ENCODE measurements around the gene NDUFA11. TPM values are rescaled to one million over a fixed set of nuclear protein-coding genes. Genes with fewer than 3 reads are reported as not detected.
"Not testable (repeated sequence)": the region's sequence is repeated elsewhere in the genome, so short reads cannot be mapped to it uniquely, and the experiment has no call there.

Gene NDUFA11
- total RNA-seq, 1 donor from 2014 or later = 590 TPM

DNA sequence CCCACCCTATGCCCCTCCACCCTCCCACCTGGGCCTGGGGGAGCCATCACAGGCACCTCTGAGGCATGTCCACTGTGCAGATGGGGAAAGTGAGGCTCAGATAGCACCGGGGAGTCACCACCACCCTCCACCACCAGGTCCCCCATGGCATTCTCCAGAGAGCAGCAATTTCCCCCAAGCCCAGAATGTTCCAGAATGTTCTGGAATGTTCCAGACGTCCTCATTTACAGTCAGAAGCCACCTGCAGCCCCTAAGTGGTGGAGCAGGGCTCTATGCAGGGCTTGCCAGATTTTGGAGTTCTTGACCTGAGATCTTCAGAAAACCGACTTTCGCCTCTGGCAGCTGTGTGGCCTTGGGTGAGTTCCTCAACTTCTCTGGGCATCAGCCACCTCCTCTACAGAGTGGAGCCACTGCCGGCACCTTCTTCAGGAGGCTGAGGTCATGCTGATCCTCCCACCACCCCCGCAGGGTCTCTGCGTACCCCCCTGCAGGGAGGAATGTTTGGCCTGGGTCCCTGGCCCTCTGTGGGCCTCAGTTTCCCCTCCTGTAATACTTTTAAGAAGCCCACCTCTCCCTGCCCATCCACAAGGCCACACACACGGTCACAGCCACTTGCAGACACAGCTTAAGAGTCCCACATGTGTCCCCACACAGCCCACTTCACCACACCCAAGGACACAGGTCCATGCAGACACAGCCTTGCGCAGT lies 39.4 kb downstream of the NDUFA11 start:
- TF ChIP-seq, protein P1, sequence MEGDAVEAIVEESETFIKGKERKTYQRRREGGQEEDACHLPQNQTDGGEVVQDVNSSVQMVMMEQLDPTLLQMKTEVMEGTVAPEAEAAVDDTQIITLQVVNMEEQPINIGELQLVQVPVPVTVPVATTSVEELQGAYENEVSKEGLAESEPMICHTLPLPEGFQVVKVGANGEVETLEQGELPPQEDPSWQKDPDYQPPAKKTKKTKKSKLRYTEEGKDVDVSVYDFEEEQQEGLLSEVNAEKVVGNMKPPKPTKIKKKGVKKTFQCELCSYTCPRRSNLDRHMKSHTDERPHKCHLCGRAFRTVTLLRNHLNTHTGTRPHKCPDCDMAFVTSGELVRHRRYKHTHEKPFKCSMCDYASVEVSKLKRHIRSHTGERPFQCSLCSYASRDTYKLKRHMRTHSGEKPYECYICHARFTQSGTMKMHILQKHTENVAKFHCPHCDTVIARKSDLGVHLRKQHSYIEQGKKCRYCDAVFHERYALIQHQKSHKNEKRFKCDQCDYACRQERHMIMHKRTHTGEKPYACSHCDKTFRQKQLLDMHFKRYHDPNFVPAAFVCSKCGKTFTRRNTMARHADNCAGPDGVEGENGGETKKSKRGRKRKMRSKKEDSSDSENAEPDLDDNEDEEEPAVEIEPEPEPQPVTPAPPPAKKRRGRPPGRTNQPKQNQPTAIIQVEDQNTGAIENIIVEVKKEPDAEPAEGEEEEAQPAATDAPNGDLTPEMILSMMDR (IDR thresholded peaks at IDR 0.05; ENCODE audit: borderline replicate concordance) = no peak
- Histone ChIP-seq H3K9me3 (replicated peaks) (no peaks in the 10 kb centered on the region), H3K27ac (replicated peaks) (no peak overlapping the region), H3K36me3 (no peaks in the 10 kb centered on the region), H3K27me3 (ENCODE audit: low read depth) (peaks cover 24% of the 10 kb centered on the region), H3K4me1 (no peaks in the 10 kb centered on the region), H3K4me3 (no peak overlapping the region)
- intact Hi-C loops (cut with micrococcal nuclease) = no loop called here
- DNase-seq = no peak

DNA sequence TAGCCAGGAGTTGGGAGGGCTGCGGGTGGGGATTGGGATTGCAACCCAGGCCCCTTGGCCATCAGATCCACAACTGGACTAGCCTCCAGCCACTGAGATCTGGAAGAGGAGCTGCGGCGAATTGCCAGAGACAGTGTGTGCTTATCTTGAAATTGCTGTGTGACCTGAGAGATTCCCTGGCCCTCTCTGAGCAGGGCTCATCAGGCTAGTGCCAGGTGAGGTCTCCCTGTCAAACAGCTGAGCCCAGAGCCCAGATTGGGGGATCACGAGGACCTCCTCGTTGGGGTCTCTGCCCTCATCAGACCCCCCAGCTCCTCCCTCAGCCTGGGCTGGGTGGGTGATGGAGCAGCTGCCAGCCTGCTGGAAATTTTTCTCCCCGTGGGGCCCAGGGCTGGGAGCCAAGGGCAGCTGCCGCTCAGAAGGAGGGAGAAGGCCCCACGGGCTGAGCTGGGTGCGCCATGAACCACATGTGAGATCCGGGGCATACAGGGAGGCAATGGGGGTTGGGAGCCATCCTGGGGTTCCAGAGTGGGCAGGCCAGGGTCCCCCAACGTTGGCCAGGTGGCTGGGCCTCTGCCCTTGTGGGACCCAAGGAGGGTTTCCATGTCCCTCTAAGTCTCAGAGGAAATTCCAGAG lies 40.4 kb downstream of the NDUFA11 start:
- Histone ChIP-seq H3K27me3 (ENCODE audit: low read depth) (peaks cover 24% of the 10 kb centered on the region), H3K9me3 (replicated peaks) (no peaks in the 10 kb centered on the region), H3K4me3 (no peak overlapping the region), H3K36me3 (no peaks in the 10 kb centered on the region), H3K27ac (replicated peaks) (no peak overlapping the region), H3K4me1 (no peaks in the 10 kb centered on the region)
- TF ChIP-seq, protein P1 (IDR thresholded peaks at IDR 0.05; ENCODE audit: borderline replicate concordance) = no peak
- intact Hi-C loops (cut with micrococcal nuclease) = no loop called here
- no peak for DNase-seq

DNA sequence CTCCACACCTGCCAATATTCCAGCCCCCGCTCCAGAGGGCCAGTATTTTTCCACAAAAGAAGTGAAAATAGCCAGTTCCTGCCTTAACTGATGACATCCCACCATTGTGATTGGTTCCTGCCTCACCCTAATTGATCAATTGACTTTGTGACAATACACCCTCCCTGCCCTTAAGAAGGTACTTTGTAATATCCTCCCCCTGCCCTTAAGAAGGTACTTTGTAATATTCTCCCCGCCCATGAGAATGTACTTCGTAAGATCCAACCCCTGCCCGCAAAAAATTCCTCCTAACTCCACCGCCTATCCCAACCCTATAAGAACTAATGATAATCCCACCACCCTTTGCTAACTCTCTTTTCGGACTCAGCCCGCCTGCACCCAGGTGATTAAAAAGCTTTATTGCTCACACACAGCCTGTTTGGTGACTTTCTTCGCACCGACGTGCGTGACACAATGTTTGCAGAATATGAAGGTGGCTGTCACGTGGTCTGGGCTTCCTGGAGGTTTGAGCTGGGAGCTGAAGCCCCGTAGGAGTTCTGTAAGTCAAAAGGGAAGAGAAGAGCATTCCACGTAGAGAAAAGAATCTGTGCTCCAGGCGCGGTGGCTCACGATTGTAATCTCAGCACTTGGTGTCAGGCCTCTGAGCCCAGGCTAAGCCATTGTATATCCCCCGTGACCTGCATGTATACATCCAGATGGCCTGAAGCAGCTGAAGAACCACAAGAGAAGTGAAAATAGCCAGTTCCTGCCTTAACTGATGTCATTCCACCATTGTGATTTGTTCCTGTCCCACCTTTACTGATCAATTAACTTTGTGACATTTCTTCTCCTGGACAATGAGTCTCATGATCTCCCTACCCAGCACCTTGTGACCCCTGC lies 46.1 kb downstream of the NDUFA11 start:
- Histone ChIP-seq H3K27ac (replicated peaks) (no peak overlapping the region), H3K9me3 (replicated peaks) (no peaks in the 10 kb centered on the region), H3K4me1 (no peaks in the 10 kb centered on the region), H3K27me3 (ENCODE audit: low read depth) (peaks cover 6% of the 10 kb centered on the region), H3K4me3 (no peak overlapping the region), H3K36me3 (no peaks in the 10 kb centered on the region)
- TF ChIP-seq, protein P1 (IDR thresholded peaks at IDR 0.05; ENCODE audit: borderline replicate concordance) = no peak
- DNase-seq = no peak
- intact Hi-C loops (cut with micrococcal nuclease) = no loop called here

DNA sequence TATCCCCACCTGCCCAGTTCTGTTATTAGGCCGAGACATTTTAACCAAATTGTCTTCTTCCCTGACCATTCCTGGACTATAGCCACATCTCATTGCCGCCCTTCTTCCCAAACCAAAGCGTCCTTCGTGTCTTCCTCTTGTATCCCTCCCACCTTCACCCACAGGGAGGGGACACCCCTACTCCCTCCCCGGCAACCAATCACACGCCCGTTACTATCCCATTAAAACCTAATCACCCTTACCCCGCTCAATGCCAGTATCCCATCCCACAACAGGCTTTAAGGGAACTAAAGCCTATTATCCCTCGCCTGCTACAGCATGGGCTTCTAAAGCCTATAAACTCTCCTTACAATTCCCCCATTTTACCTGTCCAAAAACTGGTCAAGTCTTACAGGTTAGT lies 48.4 kb downstream of the NDUFA11 start:
- H3K4me1 ChIP-seq; DNase-seq; H3K27ac ChIP-seq (replicated peaks); H3K9me3 ChIP-seq (replicated peaks); H3K4me3 ChIP-seq; H3K36me3 ChIP-seq; H3K27me3 ChIP-seq (ENCODE audit: low read depth); intact Hi-C loops (cut with micrococcal nuclease): not testable (repeated sequence)

DNA sequence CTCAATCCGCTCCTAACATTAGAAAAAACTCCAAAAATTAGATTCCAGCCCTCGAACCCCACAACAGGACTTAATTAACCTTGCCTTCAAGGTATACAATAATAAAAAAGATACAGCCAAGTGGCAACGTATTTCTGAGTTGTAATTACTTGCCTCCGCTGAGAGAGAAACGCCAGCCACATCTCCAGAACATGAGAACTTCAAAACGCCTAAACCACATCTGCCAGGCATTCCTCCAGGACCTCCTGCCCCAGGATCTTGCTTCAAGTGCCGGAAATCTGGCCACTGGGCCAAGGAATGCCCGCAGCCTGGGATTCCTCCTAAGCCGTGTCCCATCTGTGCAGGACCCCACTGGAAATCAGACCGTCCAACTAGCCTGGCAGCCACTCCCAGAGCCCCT lies 49.5 kb downstream of the NDUFA11 start:
- DNase-seq; H3K9me3 ChIP-seq (replicated peaks); H3K36me3 ChIP-seq; H3K4me3 ChIP-seq; H3K27ac ChIP-seq (replicated peaks); H3K27me3 ChIP-seq (ENCODE audit: low read depth); H3K4me1 ChIP-seq; intact Hi-C loops (cut with micrococcal nuclease): not testable (repeated sequence)

DNA sequence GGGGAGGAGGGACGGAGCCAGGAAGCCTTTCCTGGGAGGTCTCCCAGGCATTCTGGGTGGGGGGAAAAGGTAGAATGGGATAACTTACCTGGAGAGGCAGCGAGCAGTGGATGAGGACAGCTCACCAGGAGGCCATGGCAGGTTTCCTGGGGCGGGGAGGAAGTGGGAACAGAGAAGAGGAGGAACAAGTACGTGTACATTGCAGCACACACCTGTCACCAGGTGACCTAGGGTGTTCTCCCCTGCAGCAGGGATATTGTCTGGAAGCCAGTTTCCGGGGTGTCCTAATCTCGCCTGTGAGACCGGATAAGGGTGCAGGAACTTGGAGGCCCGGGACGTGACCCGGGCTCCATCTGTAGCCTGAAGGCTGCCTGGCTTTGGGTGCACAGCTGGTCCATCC lies 52.3 kb downstream of the NDUFA11 start, which contains the start of gene FUT3:
TSS of gene FUT3 (minus strand) at position 148 of the 400 bp plus-strand sequence.
- TF ChIP-seq, protein P1 (IDR thresholded peaks at IDR 0.05; ENCODE audit: borderline replicate concordance) = no peak
- Histone ChIP-seq H3K27me3 (ENCODE audit: low read depth) (peaks cover 6% of the 10 kb centered on the region), H3K27ac (replicated peaks) (no peak within 1 kb of the TSS), H3K9me3 (replicated peaks) (no peaks in the 10 kb centered on the region), H3K4me1 (no peaks in the 10 kb centered on the region), H3K4me3 (no peak within 1 kb of the TSS), H3K36me3 (no peaks in the 10 kb centered on the region)
- no peak for DNase-seq
- intact Hi-C loops (cut with micrococcal nuclease) = no loop called here

Data from left ventricle myocardium inferior (tissue), 1 donor.